H1 (cell line): Measurements from ENCODE around the gene TSR3. TPM values are rescaled to one million over a fixed set of nuclear protein-coding genes. Genes with fewer than 3 reads are reported as not detected.

Experiments used
- CTCF ChIA-PET: fragments of 300-600 bp; sonication (Branson Sonifier 250); formaldehyde crosslinking; loops from one replicate; lab custom pipeline; 2021; ENCODE audit not compliant: partially characterized antibody; lab: Charles Lee
- POLR2A ChIA-PET: fragments of 300-600 bp; sonication (Branson Sonifier 250); formaldehyde crosslinking; loops from one replicate; lab custom pipeline; 2021; ENCODE audit warnings: inconsistent platforms; ENCODE audit not compliant: partially characterized antibody; lab: Charles Lee
- DNase-seq, 2 experiments: peaks; one replicate each; pipeline versions ENCODE4 v3.0.0 to v3.0.0-alpha.2; 2010 to 2022; ENCODE audit warnings: low spot score in 2 of 2, low read depth in 1 of 2, mixed read lengths in 1 of 2
- FAIRE-seq: peaks from 2 replicates; lab custom pipeline; 2011; peaks lifted over from hg19 to GRCh38; lab: Jason Lieb, UNC
- H2AFZ ChIP-seq: 2 replicates; pipeline ENCODE4 v1.8.1; 2012; ENCODE audit warnings: low read length, inconsistent platforms
- H2AK5ac ChIP-seq: 2 replicates; pipeline ENCODE4 v1.6.1; 2013; ENCODE audit warnings: low read depth, low read length
- H2BK120ac ChIP-seq: replicated peaks from 2 replicates; pipeline ENCODE3; 2013; ENCODE audit warnings: low read depth, low read length, inconsistent platforms
- H2BK12ac ChIP-seq: 2 replicates; pipeline ENCODE4 v1.6.1; 2013; ENCODE audit warnings: low read depth, low read length
- H2BK15ac ChIP-seq: 2 replicates; pipeline ENCODE4 v1.6.1; 2013; ENCODE audit warnings: low read length
- H2BK20ac ChIP-seq: 2 replicates; pipeline ENCODE4 v1.6.1; 2013; ENCODE audit warnings: low read length
- H2BK5ac ChIP-seq: 2 replicates; pipeline ENCODE4 v1.6.1; 2013; ENCODE audit warnings: low read depth, low read length
- H3K14ac ChIP-seq: 2 replicates; pipeline ENCODE4 v1.6.1; 2013; ENCODE audit warnings: inconsistent platforms; ENCODE audit not compliant: insufficient read length
- H3K18ac ChIP-seq: 2 replicates; pipeline ENCODE4 v1.6.1; 2013; ENCODE audit warnings: low read length; ENCODE audit errors: extremely low read depth
- H3K23ac ChIP-seq: 2 replicates; pipeline ENCODE4 v1.6.1; 2013; ENCODE audit warnings: inconsistent platforms; ENCODE audit not compliant: insufficient read length
- H3K23me2 ChIP-seq: 2 replicates; pipeline ENCODE4 v1.6.1; 2013; ENCODE audit warnings: low read depth, low read length
- H3K27ac ChIP-seq: 2 replicates; pipeline ENCODE4 v1.6.1; 2011; ENCODE audit warnings: low read depth, low read length, inconsistent platforms
- H3K27me3 ChIP-seq, 4 experiments: replicated peaks in 1 of 4; 1 replicate in 1 of 4; 2 replicates in 3 of 4; pipeline versions ENCODE4 v1.6.1 to v1.8.1; 2011 to 2013; ENCODE audit warnings: low read length in 3 of 4, mild to moderate bottlenecking in 3 of 4, inconsistent platforms in 2 of 4, mixed read lengths in 2 of 4, moderate library complexity in 1 of 4; ENCODE audit not compliant: control insufficient read depth in 3 of 4, insufficient read depth in 3 of 4; ENCODE audit errors: extremely low read depth in 1 of 4
- H3K36me3 ChIP-seq, 4 experiments: 2 replicates each; pipeline versions ENCODE4 v1.6.1 to v1.8.1; 2011 to 2013; ENCODE audit warnings: mild to moderate bottlenecking in 4 of 4, low read length in 3 of 4, moderate library complexity in 2 of 4, control low read depth in 1 of 4, inconsistent platforms in 1 of 4; ENCODE audit not compliant: insufficient read depth in 4 of 4, control insufficient read depth in 2 of 4
- H3K4ac ChIP-seq: replicated peaks from 2 replicates; pipeline ENCODE3; 2013; ENCODE audit warnings: low read length, low read depth, mixed read lengths, inconsistent platforms; ENCODE audit not compliant: insufficient read length
- H3K4me1 ChIP-seq, 4 experiments: replicated peaks in 1 of 4; 1 replicate in 1 of 4; 2 replicates in 3 of 4; pipeline versions ENCODE4 v1.6.1 to v1.8.1; 2011 to 2013; ENCODE audit warnings: low read length in 3 of 4, inconsistent platforms in 2 of 4, mixed read lengths in 1 of 4; ENCODE audit not compliant: insufficient read depth in 4 of 4, control insufficient read depth in 3 of 4
- H3K4me2 ChIP-seq, 2 experiments: 2 replicates each; pipeline versions ENCODE4 v1.6.1 to v1.8.1; 2011 to 2013; ENCODE audit warnings: low read depth in 2 of 2, low read length in 2 of 2, control low read depth in 1 of 2, inconsistent platforms in 1 of 2, mild to moderate bottlenecking in 1 of 2; ENCODE audit not compliant: insufficient read depth in 1 of 2
- H3K4me3 ChIP-seq, 4 experiments: fragments of 200-600, 300-600 bp in 1 of 4; sonication (generic), shearing (Covaris generic), sonication (Bioruptor Twin) in 1 of 4; 2 replicates each; pipeline versions ENCODE4 v1.5.1 to v1.8.1; 2011 to 2016; ENCODE audit warnings: low read length in 4 of 4, low read depth in 3 of 4, control low read depth in 2 of 4, inconsistent platforms in 2 of 4, mild to moderate bottlenecking in 2 of 4, mixed read lengths in 1 of 4, moderate library complexity in 1 of 4; ENCODE audit not compliant: insufficient read depth in 2 of 4; ENCODE audit errors: extremely low read depth in 1 of 4
- H3K56ac ChIP-seq: replicated peaks from 2 replicates; pipeline ENCODE3; 2013; ENCODE audit warnings: low read depth, mild to moderate bottlenecking, mixed read lengths, low read length, inconsistent platforms; ENCODE audit not compliant: insufficient read length
- H3K79me1 ChIP-seq: 2 replicates; pipeline ENCODE4 v1.6.1; 2013; ENCODE audit warnings: low read depth, low read length, control low read depth
- H3K79me2 ChIP-seq, 2 experiments: 2 replicates each; pipeline versions ENCODE4 v1.6.1 to v1.8.1; 2012 to 2013; ENCODE audit warnings: low read length in 2 of 2, mild to moderate bottlenecking in 2 of 2, inconsistent platforms in 1 of 2; ENCODE audit not compliant: insufficient read depth in 2 of 2, control insufficient read depth in 1 of 2
- H3K9ac ChIP-seq, 4 experiments: replicated peaks in 1 of 4; 1 replicate in 1 of 4; 2 replicates in 3 of 4; pipeline versions ENCODE4 v1.6.1 to v1.8.1; 2011 to 2013; ENCODE audit warnings: low read depth in 3 of 4, low read length in 3 of 4, control low read depth in 2 of 4, mild to moderate bottlenecking in 2 of 4, moderate library complexity in 2 of 4, inconsistent platforms in 1 of 4; ENCODE audit errors: extremely low read depth in 1 of 4
- H3K9me3 ChIP-seq, 2 experiments: 2 replicates each; pipeline versions ENCODE4 v1.6.1 to v1.8.1; 2012 to 2013; ENCODE audit warnings: mild to moderate bottlenecking in 2 of 2, moderate library complexity in 2 of 2, control low read depth in 1 of 2, inconsistent platforms in 1 of 2, low read depth in 1 of 2, low read length in 1 of 2, mixed read lengths in 1 of 2; ENCODE audit not compliant: insufficient read depth in 2 of 2
- H4K20me1 ChIP-seq, 2 experiments: replicated peaks in 1 of 2; 2 replicates each; pipeline versions ENCODE3 to v1.8.1; 2011 to 2013; ENCODE audit warnings: inconsistent platforms in 2 of 2, low read length in 2 of 2, mild to moderate bottlenecking in 1 of 2; ENCODE audit not compliant: insufficient read depth in 2 of 2, control insufficient read depth in 1 of 2
- H4K5ac ChIP-seq: 2 replicates; pipeline ENCODE4 v1.6.1; 2013; ENCODE audit warnings: low read length, low read depth, mixed read lengths, inconsistent platforms; ENCODE audit not compliant: insufficient read length
- H4K8ac ChIP-seq: 2 replicates; pipeline ENCODE4 v1.8.0; 2013; ENCODE audit warnings: mild to moderate bottlenecking, moderate library complexity, low read length, inconsistent platforms; ENCODE audit not compliant: insufficient read depth; ENCODE audit errors: extremely low read depth
- H4K91ac ChIP-seq: replicated peaks from 2 replicates; pipeline ENCODE3; 2013; ENCODE audit warnings: low read length, mixed read lengths, inconsistent platforms; ENCODE audit not compliant: insufficient read length
- BACH1 ChIP-seq: IDR thresholded peaks from 2 replicates; pipeline ENCODE4 v1.6.1; 2012; ENCODE audit warnings: low read length, improper control_type of control experiment
- EGR1 ChIP-seq: IDR thresholded peaks from 2 replicates; pipeline ENCODE4 v1.6.1; 2011; ENCODE audit warnings: low read depth, low read length, borderline replicate concordance
- EP300 ChIP-seq, 2 experiments: IDR thresholded peaks; 1 replicate in 1 of 2; 2 replicates in 1 of 2; pipeline ENCODE4 v1.6.1; 2011 to 2012; ENCODE audit warnings: low read depth in 2 of 2, low read length in 2 of 2, mild to moderate bottlenecking in 2 of 2, borderline replicate concordance in 1 of 2, inconsistent platforms in 1 of 2, moderate library complexity in 1 of 2
- GABPA ChIP-seq: IDR thresholded peaks from 2 replicates; pipeline ENCODE4 v1.6.1; 2011; ENCODE audit warnings: mild to moderate bottlenecking, low read length, moderate library complexity, borderline replicate concordance; ENCODE audit not compliant: insufficient read depth
- HDAC6 ChIP-seq: IDR thresholded peaks from one replicate; pipeline ENCODE4 v1.7.1; 2012; ENCODE audit warnings: low read depth, mild to moderate bottlenecking, inconsistent platforms, low read length, moderate library complexity
- MAFK ChIP-seq: IDR thresholded peaks from 2 replicates; pipeline ENCODE4 v1.6.1; 2012; ENCODE audit warnings: low read depth, mild to moderate bottlenecking, improper control_type of control experiment, low read length
- RAD21 ChIP-seq, 2 experiments: IDR thresholded peaks in 1 of 2; conservative IDR thresholded peaks in 1 of 2; 2 replicates each; pipeline ENCODE4 v1.6.1; 2011; ENCODE audit warnings: low read depth in 2 of 2, low read length in 2 of 2, improper control_type of control experiment in 1 of 2, inconsistent platforms in 1 of 2, mild to moderate bottlenecking in 1 of 2, moderate library complexity in 1 of 2
- RBBP5 ChIP-seq: IDR thresholded peaks from 2 replicates; pipeline ENCODE4 v1.7.1; 2012; ENCODE audit warnings: low read depth, mild to moderate bottlenecking, inconsistent platforms, low read length, moderate library complexity, borderline replicate concordance
- SRF ChIP-seq: IDR thresholded peaks from 2 replicates; pipeline ENCODE4 v1.6.1; 2011; ENCODE audit warnings: mild to moderate bottlenecking, low read depth, low read length, moderate library complexity
- TAF7 ChIP-seq: optimal IDR thresholded peaks from 2 replicates; pipeline ENCODE3; 2011; ENCODE audit warnings: low read depth, mild to moderate bottlenecking, inconsistent platforms, low read length, moderate library complexity, borderline replicate concordance
- TCF12 ChIP-seq: IDR thresholded peaks from 2 replicates; pipeline ENCODE4 v1.6.1; 2011; ENCODE audit warnings: low read depth, mild to moderate bottlenecking, low read length
- WGBS, 2 experiments: shearing (Covaris generic) in 1 of 2; methylation state at CpG; one replicate each; pipeline versions ENCODE4 v1.1.6 to v1.1.7; 2013 to 2015; ENCODE audit warnings: low lambda C conversion rate in 2 of 2, mixed read lengths in 2 of 2, inconsistent platforms in 1 of 2, low coverage in 1 of 2, missing lambda C conversion rate in 1 of 2; ENCODE audit not compliant: insufficient replicate concordance in 2 of 2, insufficient coverage in 1 of 2, insufficient read length in 1 of 2; ENCODE audit errors: extremely low coverage in 1 of 2, missing lambda C conversion rate in 1 of 2; 5-methylcytosine and 5-hydroxymethylcytosine counted together
- polyA plus RNA-seq, 7 experiments: library from polyadenylated mRNA; depleted of rRNA in 3 of 7; stranded (reverse) in 5 of 7; unstranded in 2 of 7; fragments of >200 nt in 5 of 7; fragments of 200-250 nt in 2 of 7; gene quantifications; 1 replicate in 5 of 7; 2 replicates in 1 of 7; 4 replicates in 1 of 7; pipeline versions ENCODE4 v1.2.1 to v1.2.3, GENCODE V29; 2011 to 2013; ENCODE audit warnings: missing spikeins in 2 of 7, mixed read lengths in 2 of 7
- total RNA-seq: library from RNA; stranded (reverse); fragmentation: NEBNext Ultra II Directional; extraction: Animal tissue kit (Norgen Biotek cat#: 25700); gene quantifications from 2 replicates; pipeline ENCODE4 v1.2.1, GENCODE V29; 2021

TSR3 gene
- total and polyA plus RNA-seq, 2 of the 8 experiments (the other 6 are each of a cell fraction or from before 2014, with no cell fraction given): 43.1 to 52.3 TPM

DNA sequence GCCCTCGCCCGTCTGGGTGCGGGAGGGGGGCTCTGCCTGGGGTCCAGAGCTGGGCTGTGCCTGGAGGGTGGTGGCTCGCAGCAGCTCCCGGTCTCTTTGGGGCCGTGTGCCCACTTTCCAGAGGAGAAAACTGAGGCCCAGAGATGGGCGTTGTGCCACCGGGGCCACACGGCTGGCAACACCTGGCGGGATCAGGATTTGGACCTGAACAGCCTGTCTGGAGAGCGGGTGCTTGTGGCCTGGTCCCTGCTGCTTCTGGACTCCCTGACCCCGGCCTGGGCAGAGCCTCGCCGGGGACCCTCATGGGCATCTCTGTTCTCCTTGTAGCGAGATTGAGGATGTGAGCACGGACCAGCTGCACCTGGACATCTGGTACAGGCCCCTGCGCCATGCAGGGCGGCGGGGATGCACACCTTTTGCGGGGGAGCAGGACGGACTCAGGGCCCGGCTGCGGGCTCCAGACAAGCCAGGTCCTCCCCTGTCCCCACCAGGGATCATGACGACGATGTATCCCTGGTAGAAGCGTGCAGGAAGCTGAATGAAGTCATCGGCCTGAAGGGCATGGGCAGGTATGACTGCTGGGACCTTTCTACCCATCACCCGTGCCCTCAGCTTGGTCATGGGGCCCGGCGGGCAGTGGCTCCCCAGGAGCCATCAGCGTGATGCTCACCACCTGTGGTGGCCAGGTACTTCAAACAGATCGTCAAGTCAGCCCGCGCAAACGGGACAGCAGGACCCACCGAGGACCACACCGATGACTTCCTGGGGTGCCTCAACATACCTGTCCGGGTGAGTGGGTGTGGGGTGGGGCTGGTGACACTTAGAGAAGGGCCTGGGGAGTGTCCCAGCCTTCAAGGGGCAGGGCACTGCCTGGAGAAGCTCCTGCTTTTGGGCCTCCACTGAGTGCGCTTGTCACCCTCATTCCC, 9.9 kb downstream of the TSR3 start:
- H2BK12ac ChIP-seq: no peak overlapping the region
- DNase-seq (no peak), FAIRE-seq (no peak)
- POLR2A ChIA-PET: interaction anchor here (1.0 to 1.7 kb wide), 3 partner anchors 8 to 10 kb away, joined by 3 to 7 read pairs (median 5); partner anchors contain the start of genes BAIAP3, GNPTG and TSR3
- no peak overlapping the region for H3K56ac ChIP-seq
- H3K27me3 ChIP-seq: peaks cover 0 to 9% (median 1%) of the 10 kb centered on the region in 4 experiments; a peak in 3 of 7 replicates
- no peak overlapping the region for H2BK5ac ChIP-seq
- peak overlapping the region in 1 of 2 experiments; percentile 73; a peak in 2 of 4 replicates for H3K4me2 ChIP-seq
- no peak overlapping the region for H3K27ac ChIP-seq
- CTCF ChIA-PET: interaction anchor here (0.9 to 11.1 kb wide), 3 partner anchors 10 to 123 kb away, joined by 3 to 52 read pairs (median 7); partner anchors contain the start of gene BAIAP3
- H2BK15ac ChIP-seq: no peak overlapping the region
- no peak overlapping the region for H2AK5ac ChIP-seq
- H3K4me3 ChIP-seq: no peak overlapping the region
- H2AFZ ChIP-seq: no peak overlapping the region
- no peaks in the 10 kb centered on the region for H3K9me3 ChIP-seq
- H3K9ac ChIP-seq: no peak overlapping the region
- H4K8ac ChIP-seq: no peak overlapping the region
- H4K20me1 ChIP-seq: peaks cover 0 to 13% of the 10 kb centered on the region in 2 experiments
- no peak overlapping the region for H4K5ac ChIP-seq
- no peak overlapping the region for H3K4ac ChIP-seq
- H4K91ac ChIP-seq: no peak overlapping the region
- H3K4me1 ChIP-seq: peaks cover 0 to 12% (median 3%) of the 10 kb centered on the region in 4 experiments; a peak in 4 of 7 replicates
- H3K79me1 ChIP-seq: no peaks in the 10 kb centered on the region
- 88% methylated on average over 38 of the region's 39 CpGs; no CpG with 5 or more reads in 1 of the 2 experiments for WGBS, 2 experiments
- no peak overlapping the region for H3K18ac ChIP-seq
- no peaks in the 10 kb centered on the region for H3K36me3 ChIP-seq
- no peaks in the 10 kb centered on the region for H3K79me2 ChIP-seq
- H2BK20ac ChIP-seq: no peak overlapping the region
- peaks cover 4% of the 10 kb centered on the region; the same call in 1 of the 2 replicates for H3K23me2 ChIP-seq
- H3K23ac ChIP-seq: no peak overlapping the region
- no peak overlapping the region for H3K14ac ChIP-seq
- H2BK120ac ChIP-seq: no peak overlapping the region
- TF ChIP-seq MAFK: no peak
- no peak for TF ChIP-seq TCF12
- no peak for TF ChIP-seq HDAC6
- no peak for TF ChIP-seq RAD21 (IDR thresholded peaks at IDR 0.05 in 1 of 2, conservative IDR thresholded peaks at IDR 0.05 in 1 of 2; ENCODE audit: low read depth in 2 of 2, low read length in 2 of 2)
- TF ChIP-seq TAF7: no peak
- no peak for TF ChIP-seq BACH1
- no peak for TF ChIP-seq EGR1
- no peak for TF ChIP-seq GABPA
- no peak for TF ChIP-seq RBBP5
- no peak for TF ChIP-seq EP300 (IDR thresholded peaks at IDR 0.05; ENCODE audit: borderline replicate concordance in 1 of 2, low read depth in 2 of 2, low read length in 2 of 2)
- no peak for TF ChIP-seq SRF
